Adipocyte (in vitro differentiated cells): Measurements from ENCODE around the gene MCRIP2.

Experiments
- DNase-seq: peaks from one replicate; pipeline ENCODE4 v3.0.0-alpha.2; 2015; ENCODE audit warnings: low read depth
- H3K27me3 ChIP-seq: replicated peaks from 2 replicates; pipeline ENCODE4 v1.7.0; 2013; ENCODE audit warnings: mild to moderate bottlenecking, low read length, moderate library complexity; ENCODE audit not compliant: control insufficient read depth, insufficient read depth
- H3K36me3 ChIP-seq: 2 replicates; pipeline ENCODE4 v1.7.0; 2013; ENCODE audit warnings: low read length, mild to moderate bottlenecking, moderate library complexity; ENCODE audit not compliant: control insufficient read depth, insufficient read depth, severe bottlenecking
- H3K4me1 ChIP-seq: 2 replicates; pipeline ENCODE4 v1.7.0; 2013; ENCODE audit warnings: mild to moderate bottlenecking, low read length, moderate library complexity; ENCODE audit not compliant: control insufficient read depth, insufficient read depth
- H3K4me3 ChIP-seq: 2 replicates; pipeline ENCODE4 v1.7.0; 2013; ENCODE audit warnings: mild to moderate bottlenecking, low read length, moderate library complexity
- H3K9ac ChIP-seq: 2 replicates; pipeline ENCODE4 v1.7.0; 2013; ENCODE audit warnings: mild to moderate bottlenecking, low read length, moderate library complexity
- H3K9me3 ChIP-seq: 2 replicates; pipeline ENCODE4 v1.7.0; 2013; ENCODE audit warnings: mild to moderate bottlenecking, low read length, moderate library complexity; ENCODE audit not compliant: control insufficient read depth

The MCRIP2 gene

GRCh38 chr16:629185-629832, 12.3 kb upstream of the MCRIP2 start:
- Histone ChIP-seq H3K9me3 (no peaks in the 10 kb centered on the region), H3K36me3 (peaks cover 16% of the 10 kb centered on the region), H3K4me3 (no peak overlapping the region)

GRCh38 chr16:629833-630248, 11.8 kb upstream of the MCRIP2 start:
- no peaks in the 10 kb centered on the region for H3K27me3 ChIP-seq
- H3K4me1 ChIP-seq, result peaks cover 22% of the 10 kb centered on the region
- no peaks in the 10 kb centered on the region for H3K9me3 ChIP-seq
- H3K4me3 ChIP-seq, result no peak overlapping the region
- H3K36me3 ChIP-seq, result peaks cover 16% of the 10 kb centered on the region
- peak overlapping the region; percentile 29 for H3K9ac ChIP-seq
- DNase-seq, result no peak

More at GRCh38 chr16:629185-629832, 12.3 kb upstream of the MCRIP2 start:
- DNase-seq, result no peak
- H3K9ac ChIP-seq, result no peak overlapping the region
- no peaks in the 10 kb centered on the region for H3K27me3 ChIP-seq
- peaks cover 22% of the 10 kb centered on the region for H3K4me1 ChIP-seq

GRCh38 chr16:630249-630814, 11.3 kb upstream of the MCRIP2 start:
- no peak overlapping the region for H3K4me3 ChIP-seq
- peaks cover 22% of the 10 kb centered on the region for H3K4me1 ChIP-seq
- no peak for DNase-seq
- peaks cover 16% of the 10 kb centered on the region for H3K36me3 ChIP-seq
- H3K9me3 ChIP-seq, result no peaks in the 10 kb centered on the region
- no peaks in the 10 kb centered on the region for H3K27me3 ChIP-seq
- H3K9ac ChIP-seq, result peak overlapping the region; percentile 29

- no peak within 1 kb of the TSS for H3K4me3 ChIP-seq
- H3K36me3 ChIP-seq, result peaks cover 16% of the 10 kb centered on the region
- DNase-seq, result no peak
- H3K9me3 ChIP-seq, result no peaks in the 10 kb centered on the region
- peaks cover 22% of the 10 kb centered on the region for H3K4me1 ChIP-seq
- peak within 1 kb of the TSS; percentile 29 for H3K9ac ChIP-seq
- H3K27me3 ChIP-seq, result no peaks in the 10 kb centered on the region
Measured at GRCh38 chr16:630815-631405, 10.7 kb upstream of the MCRIP2 start, which contains the start of gene WFIKKN1. Gene WFIKKN1 (plus strand): TSS chr16:630985. CDS start chr16:631254, 269 bp downstream.

GRCh38 chr16:631808-632358, 9.7 kb upstream of the MCRIP2 start:
- Histone ChIP-seq H3K36me3 (peaks cover 16% of the 10 kb centered on the region), H3K9me3 (no peaks in the 10 kb centered on the region), H3K27me3 (no peaks in the 10 kb centered on the region), H3K4me1 (peaks cover 14% of the 10 kb centered on the region), H3K4me3 (no peak overlapping the region), H3K9ac (no peak overlapping the region)
- no peak for DNase-seq

GRCh38 chr16:632486-633335, 8.9 kb upstream of the MCRIP2 start:
- Histone ChIP-seq H3K4me3 (no peak overlapping the region), H3K9ac (no peak overlapping the region), H3K4me1 (peaks cover 14% of the 10 kb centered on the region), H3K9me3 (no peaks in the 10 kb centered on the region), H3K36me3 (peaks cover 12% of the 10 kb centered on the region), H3K27me3 (no peaks in the 10 kb centered on the region)
- DNase-seq, result no peak

GRCh38 chr16:633336-634050, 8.1 kb upstream of the MCRIP2 start:
- no peak overlapping the region for H3K9ac ChIP-seq
- peaks cover 14% of the 10 kb centered on the region for H3K4me1 ChIP-seq
- no peaks in the 10 kb centered on the region for H3K9me3 ChIP-seq
- peaks cover 11% of the 10 kb centered on the region for H3K36me3 ChIP-seq
- H3K27me3 ChIP-seq, result no peaks in the 10 kb centered on the region
- no peak overlapping the region for H3K4me3 ChIP-seq
- no peak for DNase-seq

GRCh38 chr16:634051-634670, 7.5 kb upstream of the MCRIP2 start:
- DNase-seq, result no peak
- peaks cover 14% of the 10 kb centered on the region for H3K4me1 ChIP-seq
- H3K4me3 ChIP-seq, result no peak overlapping the region
- no peaks in the 10 kb centered on the region for H3K27me3 ChIP-seq
- H3K36me3 ChIP-seq, result peaks cover 7% of the 10 kb centered on the region
- H3K9ac ChIP-seq, result no peak overlapping the region
- H3K9me3 ChIP-seq, result no peaks in the 10 kb centered on the region

- peaks cover 11% of the 10 kb centered on the region for H3K4me1 ChIP-seq
- H3K9ac ChIP-seq, result peak overlapping the region; percentile 93
- H3K4me3 ChIP-seq, result peak overlapping the region; percentile 87
- H3K36me3 ChIP-seq, result peaks cover 7% of the 10 kb centered on the region
- H3K27me3 ChIP-seq, result no peaks in the 10 kb centered on the region
- DNase-seq, result no peak
- H3K9me3 ChIP-seq, result no peaks in the 10 kb centered on the region
Measured at GRCh38 chr16:634996-635395, 6.6 kb upstream of the MCRIP2 start.

- H3K9ac ChIP-seq, result peak overlapping the region; percentile 93
- peaks cover 5% of the 10 kb centered on the region for H3K4me1 ChIP-seq
- DNase-seq, result peak; percentile 15
- H3K4me3 ChIP-seq, result peak overlapping the region; percentile 87
- H3K36me3 ChIP-seq, result peaks cover 7% of the 10 kb centered on the region
- no peaks in the 10 kb centered on the region for H3K9me3 ChIP-seq
- no peaks in the 10 kb centered on the region for H3K27me3 ChIP-seq
Measured at GRCh38 chr16:635573-636205, 5.9 kb upstream of the MCRIP2 start.
